CD4-positive, alpha-beta T cell (primary cell): Measurements from ENCODE around the gene ZMYM2. TPM values are rescaled to one million over a fixed set of nuclear protein-coding genes. Genes with fewer than 3 reads are reported as not detected.

ENCODE experiments used
- ATAC-seq: fragments of 200-7000 bp; cut with Tn5 transposase; one replicate; pipeline ENCODE4 v1.10.0; 2022; ENCODE audit warnings: mild to moderate bottlenecking; ENCODE audit not compliant: poor library complexity
- CTCF ChIA-PET: fragments of 350-600 bp; sonication (Branson Sonifier 250); formaldehyde crosslinking; loops from one replicate; lab custom pipeline; 2021; ENCODE audit warnings: antibody characterized with exemption, inconsistent platforms; lab: Charles Lee
- POLR2A ChIA-PET: fragments of 350-600 bp; sonication (Branson Sonifier 250); formaldehyde crosslinking; loops from one replicate; lab custom pipeline; 2021; ENCODE audit warnings: antibody characterized with exemption, inconsistent platforms; lab: Charles Lee
- DNase-seq, 14 experiments: peaks; one replicate each; pipeline ENCODE4 v3.0.0-alpha.2; 2013 to 2020; ENCODE audit warnings: mixed read lengths in 2 of 14
- H3K27ac ChIP-seq, 2 donors: one replicate each; pipeline versions ENCODE4 v1.5.1 to v1.7.0; 2013; ENCODE audit warnings: low read length in 2 of 2, low read depth in 1 of 2, mild to moderate bottlenecking in 1 of 2
- H3K27me3 ChIP-seq, 2 experiments: 1 replicate in 1 of 2; 2 replicates in 1 of 2; pipeline versions ENCODE4 v1.6.1 to v1.7.0; 2013; ENCODE audit warnings: low read length in 2 of 2, control low read depth in 1 of 2, mild to moderate bottlenecking in 1 of 2, moderate library complexity in 1 of 2; ENCODE audit not compliant: insufficient read depth in 2 of 2, control insufficient read depth in 1 of 2
- H3K36me3 ChIP-seq: one replicate; pipeline ENCODE4 v1.6.1; 2013; ENCODE audit warnings: low read length, control low read depth; ENCODE audit not compliant: insufficient read depth
- H3K4me1 ChIP-seq: one replicate; pipeline ENCODE4 v1.6.1; 2013; ENCODE audit warnings: low read length, control low read depth; ENCODE audit not compliant: insufficient read depth
- H3K4me3 ChIP-seq: one replicate; pipeline ENCODE4 v1.5.1; 2013; ENCODE audit warnings: mild to moderate bottlenecking, low read length, moderate library complexity
- H3K9me3 ChIP-seq, 2 experiments: 1 replicate in 1 of 2; 2 replicates in 1 of 2; pipeline versions ENCODE4 v1.6.1 to v1.7.0; 2013; ENCODE audit warnings: low read length in 2 of 2, mild to moderate bottlenecking in 2 of 2, control low read depth in 1 of 2, moderate library complexity in 1 of 2; ENCODE audit not compliant: control insufficient read depth in 1 of 2, insufficient read depth in 1 of 2
- H3K27ac Mint-ChIP-seq: one replicate; pipeline ENCODE4 v1.8.0; 2020; ENCODE audit warnings: mixed read lengths
- H3K27me3 Mint-ChIP-seq: one replicate; pipeline ENCODE4 v1.8.0; 2021; ENCODE audit warnings: mixed read lengths
- H3K36me3 Mint-ChIP-seq: one replicate; pipeline ENCODE4 v1.8.0; 2021; ENCODE audit warnings: low read depth, mixed read lengths
- H3K4me1 Mint-ChIP-seq: one replicate; pipeline ENCODE4 v1.8.0; 2021; ENCODE audit warnings: low read depth, mixed read lengths
- H3K4me3 Mint-ChIP-seq: one replicate; pipeline ENCODE4 v1.8.0; 2020; ENCODE audit warnings: mild to moderate bottlenecking, mixed read lengths
- H3K9me3 Mint-ChIP-seq: one replicate; pipeline ENCODE4 v1.8.0; 2020; ENCODE audit warnings: mixed read lengths
- intact Hi-C, 2 experiments: fragments of 100-400 bp; cut with DNase I in 1 of 2; cut with micrococcal nuclease in 1 of 2; formaldehyde crosslinking; loops; one replicate each; pipeline versions ENCODE4 v1.15.1 to v1.9.0; 2023 to 2025; cut with DNase I, micrococcal nuclease
- total RNA-seq, 174 experiments: library from RNA in 2 of 174; stranded (reverse) in 2 of 174; gene quantifications; one replicate each; pipeline ENCODE4 v1.2.3 and lab custom pipeline; 2021 to 2026
- TF ChIP-seq, protein P1 (sequence below): fragments of 200-600 bp; IDR thresholded peaks from one replicate; pipeline ENCODE4 v1.8.0; 2022; ENCODE audit warnings: antibody characterized with exemption, mild to moderate bottlenecking

ZMYM2 gene
- total RNA-seq, 2 experiments from 2014 or later: 106 to 110 TPM

DNA sequence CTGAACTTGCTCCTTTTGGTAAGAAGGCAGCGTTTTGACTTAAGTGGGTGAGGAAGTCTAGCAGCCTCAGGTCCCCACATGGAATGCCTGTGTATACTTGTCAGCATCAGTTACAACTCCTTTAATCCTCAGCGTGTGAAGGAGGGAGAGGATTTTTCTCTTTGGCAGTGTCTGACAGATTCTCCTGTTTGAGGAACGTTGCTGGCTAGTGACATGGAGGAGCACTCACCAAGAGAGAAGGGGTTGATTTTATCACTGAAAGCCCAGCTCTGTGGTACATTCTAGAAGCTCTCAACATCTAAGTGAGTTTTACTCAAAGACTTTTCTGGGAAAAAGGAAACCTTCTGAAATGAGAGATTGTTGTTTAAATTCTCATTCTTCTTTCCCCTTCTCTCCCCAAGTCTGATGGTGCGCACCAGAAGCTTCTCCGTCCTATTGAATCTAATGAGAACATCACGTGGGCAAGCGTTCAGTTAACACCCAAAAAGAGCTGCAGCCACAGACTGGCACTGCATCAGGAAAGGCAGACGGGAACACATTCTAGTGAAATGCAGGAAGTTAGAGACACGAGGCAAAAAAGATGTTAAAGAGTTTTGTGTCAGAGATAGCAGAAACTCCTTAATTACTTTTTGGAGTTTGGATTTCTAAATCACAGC is 144.1 kb downstream of the ZMYM2 start:
- ChIA-PET CTCF (interaction anchor here (1.2 kb wide), 1 partner anchor 58 kb away, joined by 3 read pairs; the partner anchor contains the start of gene GJA3), POLR2A (interaction anchor here (0.7 kb wide), 1 partner anchor 17 kb away, joined by 4 read pairs; no protein-coding TSS in a partner anchor)
- peaks cover 0 to 4% of the 10 kb centered on the region in 2 experiments for H3K9me3 ChIP-seq
- H3K27me3 ChIP-seq: peaks cover 10 to 24% of the 10 kb centered on the region in 2 experiments
- ATAC-seq (no peak), DNase-seq (no peak)
- Mint-ChIP-seq H3K27ac (no peak overlapping the region), H3K9me3 (no peaks in the 10 kb centered on the region), H3K4me1 (peaks cover 5% of the 10 kb centered on the region), H3K4me3 (no peak overlapping the region), H3K27me3 (peaks cover 77% of the 10 kb centered on the region), H3K36me3 (no peaks in the 10 kb centered on the region)
- no peak overlapping the region for H3K4me3 ChIP-seq
- no peak overlapping the region for H3K27ac ChIP-seq
- H3K36me3 ChIP-seq: no peaks in the 10 kb centered on the region
- no peaks in the 10 kb centered on the region for H3K4me1 ChIP-seq
- TF ChIP-seq, protein P1, sequence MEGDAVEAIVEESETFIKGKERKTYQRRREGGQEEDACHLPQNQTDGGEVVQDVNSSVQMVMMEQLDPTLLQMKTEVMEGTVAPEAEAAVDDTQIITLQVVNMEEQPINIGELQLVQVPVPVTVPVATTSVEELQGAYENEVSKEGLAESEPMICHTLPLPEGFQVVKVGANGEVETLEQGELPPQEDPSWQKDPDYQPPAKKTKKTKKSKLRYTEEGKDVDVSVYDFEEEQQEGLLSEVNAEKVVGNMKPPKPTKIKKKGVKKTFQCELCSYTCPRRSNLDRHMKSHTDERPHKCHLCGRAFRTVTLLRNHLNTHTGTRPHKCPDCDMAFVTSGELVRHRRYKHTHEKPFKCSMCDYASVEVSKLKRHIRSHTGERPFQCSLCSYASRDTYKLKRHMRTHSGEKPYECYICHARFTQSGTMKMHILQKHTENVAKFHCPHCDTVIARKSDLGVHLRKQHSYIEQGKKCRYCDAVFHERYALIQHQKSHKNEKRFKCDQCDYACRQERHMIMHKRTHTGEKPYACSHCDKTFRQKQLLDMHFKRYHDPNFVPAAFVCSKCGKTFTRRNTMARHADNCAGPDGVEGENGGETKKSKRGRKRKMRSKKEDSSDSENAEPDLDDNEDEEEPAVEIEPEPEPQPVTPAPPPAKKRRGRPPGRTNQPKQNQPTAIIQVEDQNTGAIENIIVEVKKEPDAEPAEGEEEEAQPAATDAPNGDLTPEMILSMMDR: no peak
- intact Hi-C loops: no loop called here

DNA sequence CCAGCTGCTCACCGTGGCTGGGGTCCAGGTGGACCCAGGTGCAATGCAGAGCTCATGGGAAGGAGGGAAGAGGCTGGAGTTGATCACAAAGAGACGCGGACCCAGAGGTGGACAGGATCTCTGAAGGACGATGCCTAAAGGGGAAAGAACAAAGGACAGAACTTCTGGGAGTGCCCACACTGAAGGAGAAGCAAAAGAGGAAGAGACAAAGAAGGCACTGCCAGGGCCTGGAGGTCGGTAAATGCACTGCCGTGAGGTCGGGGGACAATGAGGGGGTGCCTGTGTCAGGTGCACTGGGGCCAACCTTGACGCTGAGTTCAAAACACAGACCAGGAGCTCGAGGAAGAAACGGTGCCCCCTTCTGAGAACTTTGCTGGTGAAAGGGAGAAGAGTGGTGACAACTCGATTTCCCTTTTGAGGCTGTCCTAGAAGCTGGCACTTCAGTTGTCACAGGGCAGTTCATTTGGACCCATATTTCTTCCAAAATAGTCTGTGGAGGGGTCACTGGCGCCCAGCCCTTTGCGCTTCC is 146.7 kb downstream of the ZMYM2 start:
- Histone ChIP-seq H3K9me3 (peaks cover 0 to 4% of the 10 kb centered on the region in 2 experiments), H3K27me3 (peaks cover 0 to 13% of the 10 kb centered on the region in 2 experiments), H3K4me1 (no peaks in the 10 kb centered on the region), H3K4me3 (no peak overlapping the region), H3K27ac (no peak overlapping the region), H3K36me3 (no peaks in the 10 kb centered on the region)
- Mint-ChIP-seq H3K27me3 (peaks cover 55% of the 10 kb centered on the region), H3K4me1 (peaks cover 5% of the 10 kb centered on the region), H3K27ac (no peak overlapping the region), H3K9me3 (no peaks in the 10 kb centered on the region), H3K36me3 (no peaks in the 10 kb centered on the region), H3K4me3 (no peak overlapping the region)
- DNase-seq (no peak), ATAC-seq (no peak)
- TF ChIP-seq, protein P1: no peak
- CTCF ChIA-PET: no interaction called here
- intact Hi-C loops: loop anchor here in 1 of 2 experiments (5.0 kb wide), 1 partner anchor 42 kb away; no protein-coding TSS in a partner anchor
- POLR2A ChIA-PET: no interaction called here

DNA sequence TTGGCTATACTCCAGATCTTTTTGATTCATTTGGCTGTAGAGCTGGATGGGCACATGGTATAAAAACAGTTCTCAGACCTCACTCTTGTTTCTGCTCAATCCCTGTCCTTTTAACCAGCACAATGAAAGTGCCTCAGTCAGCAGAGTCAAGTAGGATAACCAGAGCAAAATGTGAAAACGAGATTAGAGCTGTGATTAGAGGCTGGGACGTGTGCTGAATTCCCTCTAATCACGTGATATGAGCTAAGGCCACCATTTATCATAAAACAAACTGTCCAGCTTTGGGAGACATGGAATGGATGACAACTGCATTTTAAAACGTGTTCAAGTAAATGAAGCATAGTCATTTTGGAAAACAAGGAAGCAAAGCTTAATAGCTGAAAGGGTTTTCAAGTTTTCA is 148.2 kb downstream of the ZMYM2 start:
- H3K27ac Mint-ChIP-seq: no peak overlapping the region
- intact Hi-C loops: loop anchor here in 1 of 2 experiments (5.0 kb wide), 1 partner anchor 41 kb away; no protein-coding TSS in a partner anchor
- peaks cover 40% of the 10 kb centered on the region for H3K27me3 Mint-ChIP-seq
- TF ChIP-seq, protein P1: no peak
- H3K9me3 ChIP-seq: peaks cover 0 to 4% of the 10 kb centered on the region in 2 experiments
- no peak overlapping the region for H3K4me3 Mint-ChIP-seq
- H3K27ac ChIP-seq: no peak overlapping the region
- no peak overlapping the region for H3K4me3 ChIP-seq
- H3K4me1 Mint-ChIP-seq: no peaks in the 10 kb centered on the region
- no peaks in the 10 kb centered on the region for H3K36me3 ChIP-seq
- ChIA-PET POLR2A (no interaction called here), CTCF (no interaction called here)
- no peaks in the 10 kb centered on the region for H3K4me1 ChIP-seq
- peaks cover 0 to 12% of the 10 kb centered on the region in 2 experiments for H3K27me3 ChIP-seq
- ATAC-seq (no peak), DNase-seq (no peak)
- H3K36me3 Mint-ChIP-seq: no peaks in the 10 kb centered on the region
- no peaks in the 10 kb centered on the region for H3K9me3 Mint-ChIP-seq
